ENCODE data around the gene HAGH.

Gene HAGH

DNA sequence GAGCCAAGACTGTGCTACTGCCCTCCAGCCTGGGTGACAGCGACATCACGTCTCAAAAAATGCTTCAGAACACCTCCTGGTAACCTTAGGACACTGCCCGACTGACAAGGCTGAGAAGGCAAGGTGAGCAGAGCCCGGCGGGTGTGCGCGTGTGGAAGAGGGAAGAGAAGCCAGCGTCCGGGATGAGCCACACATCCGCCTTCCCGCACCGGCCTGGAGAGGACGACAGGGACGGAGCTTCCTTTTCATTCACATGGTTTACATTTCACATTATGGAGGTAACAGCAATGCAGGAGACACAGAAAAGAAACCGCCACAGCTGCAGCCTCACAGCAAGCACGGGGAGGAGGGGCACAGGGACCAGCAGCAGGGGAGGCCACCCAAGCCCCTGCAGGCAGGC lies 16.5 kb downstream of the HAGH start:
- Histone ChIP-seq H3K27ac (replicated peaks) (no peak overlapping the region), H3K4me3 (replicated peaks; ENCODE audit: insufficient read depth, low read length) (no peak overlapping the region), H3K27me3 (ENCODE audit: insufficient read depth, poor library complexity, severe bottlenecking) (no peaks in the 10 kb centered on the region)
- DNase-seq (ENCODE audit: low read depth in 1 of 2, low spot score in 1 of 2), result no peak
- no peak for TF ChIP-seq GABPA (IDR thresholded peaks at IDR 0.05; ENCODE audit: low read depth)
- no peak for TF ChIP-seq POLR2AphosphoS5 (IDR thresholded peaks at IDR 0.05; ENCODE audit: low read depth)
- TF ChIP-seq SPI1 (IDR thresholded peaks at IDR 0.05; ENCODE audit: borderline replicate concordance, low read depth), result no peak
- TF ChIP-seq, protein P1, sequence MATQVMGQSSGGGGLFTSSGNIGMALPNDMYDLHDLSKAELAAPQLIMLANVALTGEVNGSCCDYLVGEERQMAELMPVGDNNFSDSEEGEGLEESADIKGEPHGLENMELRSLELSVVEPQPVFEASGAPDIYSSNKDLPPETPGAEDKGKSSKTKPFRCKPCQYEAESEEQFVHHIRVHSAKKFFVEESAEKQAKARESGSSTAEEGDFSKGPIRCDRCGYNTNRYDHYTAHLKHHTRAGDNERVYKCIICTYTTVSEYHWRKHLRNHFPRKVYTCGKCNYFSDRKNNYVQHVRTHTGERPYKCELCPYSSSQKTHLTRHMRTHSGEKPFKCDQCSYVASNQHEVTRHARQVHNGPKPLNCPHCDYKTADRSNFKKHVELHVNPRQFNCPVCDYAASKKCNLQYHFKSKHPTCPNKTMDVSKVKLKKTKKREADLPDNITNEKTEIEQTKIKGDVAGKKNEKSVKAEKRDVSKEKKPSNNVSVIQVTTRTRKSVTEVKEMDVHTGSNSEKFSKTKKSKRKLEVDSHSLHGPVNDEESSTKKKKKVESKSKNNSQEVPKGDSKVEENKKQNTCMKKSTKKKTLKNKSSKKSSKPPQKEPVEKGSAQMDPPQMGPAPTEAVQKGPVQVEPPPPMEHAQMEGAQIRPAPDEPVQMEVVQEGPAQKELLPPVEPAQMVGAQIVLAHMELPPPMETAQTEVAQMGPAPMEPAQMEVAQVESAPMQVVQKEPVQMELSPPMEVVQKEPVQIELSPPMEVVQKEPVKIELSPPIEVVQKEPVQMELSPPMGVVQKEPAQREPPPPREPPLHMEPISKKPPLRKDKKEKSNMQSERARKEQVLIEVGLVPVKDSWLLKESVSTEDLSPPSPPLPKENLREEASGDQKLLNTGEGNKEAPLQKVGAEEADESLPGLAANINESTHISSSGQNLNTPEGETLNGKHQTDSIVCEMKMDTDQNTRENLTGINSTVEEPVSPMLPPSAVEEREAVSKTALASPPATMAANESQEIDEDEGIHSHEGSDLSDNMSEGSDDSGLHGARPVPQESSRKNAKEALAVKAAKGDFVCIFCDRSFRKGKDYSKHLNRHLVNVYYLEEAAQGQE (IDR thresholded peaks at IDR 0.05; ENCODE audit: insufficient replicate concordance, low read depth), result no peak
- TF ChIP-seq, protein P2, sequence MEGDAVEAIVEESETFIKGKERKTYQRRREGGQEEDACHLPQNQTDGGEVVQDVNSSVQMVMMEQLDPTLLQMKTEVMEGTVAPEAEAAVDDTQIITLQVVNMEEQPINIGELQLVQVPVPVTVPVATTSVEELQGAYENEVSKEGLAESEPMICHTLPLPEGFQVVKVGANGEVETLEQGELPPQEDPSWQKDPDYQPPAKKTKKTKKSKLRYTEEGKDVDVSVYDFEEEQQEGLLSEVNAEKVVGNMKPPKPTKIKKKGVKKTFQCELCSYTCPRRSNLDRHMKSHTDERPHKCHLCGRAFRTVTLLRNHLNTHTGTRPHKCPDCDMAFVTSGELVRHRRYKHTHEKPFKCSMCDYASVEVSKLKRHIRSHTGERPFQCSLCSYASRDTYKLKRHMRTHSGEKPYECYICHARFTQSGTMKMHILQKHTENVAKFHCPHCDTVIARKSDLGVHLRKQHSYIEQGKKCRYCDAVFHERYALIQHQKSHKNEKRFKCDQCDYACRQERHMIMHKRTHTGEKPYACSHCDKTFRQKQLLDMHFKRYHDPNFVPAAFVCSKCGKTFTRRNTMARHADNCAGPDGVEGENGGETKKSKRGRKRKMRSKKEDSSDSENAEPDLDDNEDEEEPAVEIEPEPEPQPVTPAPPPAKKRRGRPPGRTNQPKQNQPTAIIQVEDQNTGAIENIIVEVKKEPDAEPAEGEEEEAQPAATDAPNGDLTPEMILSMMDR (IDR thresholded peaks at IDR 0.05; ENCODE audit: insufficient read depth, low read length), result no peak

DNA sequence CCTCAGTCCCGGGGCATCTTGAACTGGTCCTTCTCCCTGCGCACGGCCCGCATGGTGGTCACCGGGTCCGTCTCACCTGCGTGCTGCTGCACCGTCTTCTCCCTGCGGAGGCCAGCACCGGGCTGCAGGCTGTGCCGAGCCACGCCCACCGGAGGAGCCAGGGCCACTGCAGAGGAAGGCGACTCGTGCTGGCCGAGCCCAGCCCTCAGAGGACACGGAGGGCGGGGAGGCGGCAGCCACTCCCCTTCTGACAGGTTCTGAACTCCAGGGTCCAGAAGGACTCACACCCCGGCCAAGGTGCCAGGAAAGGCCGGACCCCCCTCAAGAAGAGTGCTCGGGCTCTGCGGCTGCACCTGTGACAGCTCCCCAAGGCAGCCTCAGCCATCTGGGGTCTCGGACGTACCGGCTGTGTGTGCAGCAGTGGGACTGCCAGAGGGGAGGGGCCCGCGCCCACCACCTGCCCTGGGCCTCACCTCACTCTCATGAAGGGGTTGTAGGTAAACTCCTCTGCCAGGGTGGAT lies 17.3 kb downstream of the HAGH start:
- Histone ChIP-seq H3K27ac (replicated peaks) (no peak overlapping the region), H3K4me3 (replicated peaks; ENCODE audit: insufficient read depth, low read length) (no peak overlapping the region), H3K27me3 (ENCODE audit: insufficient read depth, poor library complexity, severe bottlenecking) (no peaks in the 10 kb centered on the region)
- TF ChIP-seq SPI1 (IDR thresholded peaks at IDR 0.05; ENCODE audit: borderline replicate concordance, low read depth) (no peak), POLR2AphosphoS5 (IDR thresholded peaks at IDR 0.05; ENCODE audit: low read depth) (no peak), GABPA (IDR thresholded peaks at IDR 0.05; ENCODE audit: low read depth) (no peak)
- TF ChIP-seq, protein P2 (IDR thresholded peaks at IDR 0.05; ENCODE audit: insufficient read depth, low read length), result no peak
- TF ChIP-seq, protein P1 (IDR thresholded peaks at IDR 0.05; ENCODE audit: insufficient replicate concordance, low read depth), result no peak
- no peak for DNase-seq (ENCODE audit: low read depth in 1 of 2, low spot score in 1 of 2)

DNA sequence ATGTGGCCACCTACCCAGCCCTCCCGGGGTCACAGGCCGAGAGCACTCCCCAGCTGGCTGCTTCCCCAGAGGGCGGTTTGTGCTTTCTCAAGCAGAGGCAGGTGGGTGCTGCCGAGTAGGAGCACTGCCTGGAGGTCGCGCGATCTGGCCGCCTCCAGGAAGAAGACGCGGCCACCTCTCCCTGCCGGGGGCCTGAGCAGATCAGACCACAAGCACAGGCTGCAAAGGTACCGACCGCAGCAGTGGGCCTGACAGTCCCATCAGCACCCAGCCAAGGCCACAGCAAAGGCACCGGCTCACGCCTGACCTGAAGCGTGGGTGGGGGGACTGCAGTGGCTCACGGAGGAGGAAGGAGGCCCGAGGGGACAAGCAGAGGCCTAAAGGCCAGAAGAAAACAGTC lies 17.9 kb downstream of the HAGH start:
- no peaks in the 10 kb centered on the region for H3K27me3 ChIP-seq (ENCODE audit: insufficient read depth, poor library complexity, severe bottlenecking)
- no peak for DNase-seq (ENCODE audit: low read depth in 1 of 2, low spot score in 1 of 2)
- no peak for TF ChIP-seq GABPA (IDR thresholded peaks at IDR 0.05; ENCODE audit: low read depth)
- TF ChIP-seq, protein P2 (IDR thresholded peaks at IDR 0.05; ENCODE audit: insufficient read depth, low read length), result no peak
- H3K4me3 ChIP-seq (replicated peaks; ENCODE audit: insufficient read depth, low read length), result no peak overlapping the region
- H3K27ac ChIP-seq (replicated peaks), result no peak overlapping the region

DNA sequence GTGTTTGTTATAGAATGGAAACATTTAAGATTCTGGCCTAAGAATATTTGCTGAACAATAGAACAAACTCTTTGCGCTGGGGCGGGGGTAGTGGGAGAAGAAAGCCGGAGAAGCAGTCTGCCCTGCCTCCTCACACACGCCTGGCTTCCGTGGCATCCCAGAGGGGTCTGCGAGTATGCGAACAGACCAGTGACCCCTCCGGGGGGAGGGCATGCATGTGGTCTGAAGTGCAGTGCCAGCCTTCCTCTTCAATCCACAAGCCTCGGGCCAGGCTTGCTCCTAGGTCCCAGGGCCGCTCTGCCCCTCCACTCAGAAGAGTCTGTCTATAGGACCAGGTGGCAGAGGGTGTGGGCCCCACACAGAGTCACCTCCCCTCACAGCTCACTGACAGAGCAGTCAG lies 19.0 kb downstream of the HAGH start:
- H3K4me3 ChIP-seq (replicated peaks; ENCODE audit: insufficient read depth, low read length), result no peak overlapping the region
- H3K27ac ChIP-seq (replicated peaks), result no peak overlapping the region
- DNase-seq (ENCODE audit: low read depth in 1 of 2, low spot score in 1 of 2), result no peak
- no peaks in the 10 kb centered on the region for H3K27me3 ChIP-seq (ENCODE audit: insufficient read depth, poor library complexity, severe bottlenecking)
- TF ChIP-seq, protein P2 (IDR thresholded peaks at IDR 0.05; ENCODE audit: insufficient read depth, low read length), result no peak
- no peak for TF ChIP-seq POLR2AphosphoS5 (IDR thresholded peaks at IDR 0.05; ENCODE audit: low read depth)
- no peak for TF ChIP-seq GABPA (IDR thresholded peaks at IDR 0.05; ENCODE audit: low read depth)
- TF ChIP-seq SPI1 (IDR thresholded peaks at IDR 0.05; ENCODE audit: borderline replicate concordance, low read depth), result no peak
- TF ChIP-seq, protein P1 (IDR thresholded peaks at IDR 0.05; ENCODE audit: insufficient replicate concordance, low read depth), result no peak

Measured in HL-60 (cell line).